Measurements from ENCODE around the gene TMEM117.

DNA sequence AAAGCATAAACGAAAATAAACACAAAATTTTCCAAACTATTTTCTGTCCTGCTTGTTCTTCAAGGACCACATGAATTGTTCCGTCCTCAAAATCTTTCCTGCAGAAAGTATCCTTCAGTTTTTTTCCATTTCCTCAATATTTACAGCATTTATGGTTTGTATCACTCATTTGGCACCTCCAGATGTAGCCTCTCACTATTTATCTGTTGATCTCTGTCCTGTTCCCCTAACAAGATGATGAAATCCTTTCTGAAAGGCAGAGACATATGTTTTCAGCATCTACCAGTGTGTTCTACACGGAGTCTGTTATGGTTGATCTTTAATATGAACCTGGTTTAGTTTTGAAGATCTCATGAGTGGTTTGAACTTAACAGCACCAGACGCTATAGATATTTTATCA lies 550.1 kb downstream of the TMEM117 start:
- TF ChIP-seq POLR2A (IDR thresholded peaks at IDR 0.05) (no peak), POLR2AphosphoS5 (IDR thresholded peaks at IDR 0.05) (no peak)

Measured in sigmoid colon (tissue), 4 donors.